Cardiac fibroblast (primary cell): Measurements from ENCODE around the gene PTX4.

Experiments
- DNase-seq, 2 donors: peaks; one replicate each; pipeline versions ENCODE4 v3.0.0 to v3.0.0-alpha.2; 2010; ENCODE audit warnings: low read depth in 2 of 2
- H3K4me3 ChIP-seq, 2 donors: replicated peaks in 1 of 2; 1 replicate in 1 of 2; 2 replicates in 1 of 2; pipeline ENCODE4 v1.5.1; 2011; ENCODE audit warnings: low read depth in 2 of 2, low read length in 2 of 2, mild to moderate bottlenecking in 2 of 2, moderate library complexity in 1 of 2
- CTCF ChIP-seq: IDR thresholded peaks from one replicate; pipeline ENCODE4 v1.5.1; 2011; ENCODE audit warnings: low read depth, mild to moderate bottlenecking, low read length, inconsistent platforms

PTX4 gene

GRCh38 chr16:1464894-1465566 is 23.7 kb downstream of the PTX4 start:
- no peak overlapping the region for H3K4me3 ChIP-seq
- TF ChIP-seq CTCF: no peak
- DNase-seq: no peak

GRCh38 chr16:1464196-1464893 is 24.4 kb downstream of the PTX4 start:
- H3K4me3 ChIP-seq: no peak overlapping the region
- no peak for DNase-seq
- no peak for TF ChIP-seq CTCF

- H3K4me3 ChIP-seq: no peak overlapping the region
- no peak for DNase-seq
- no peak for TF ChIP-seq CTCF
Observed at GRCh38 chr16:1461146-1461545, 27.6 kb downstream of the PTX4 start.

GRCh38 chr16:1460602-1461138 is 28.1 kb downstream of the PTX4 start:
- no peak for DNase-seq
- no peak for TF ChIP-seq CTCF
- H3K4me3 ChIP-seq: no peak overlapping the region

- H3K4me3 ChIP-seq: no peak overlapping the region
- no peak for DNase-seq
- TF ChIP-seq CTCF: no peak
Observed at GRCh38 chr16:1459967-1460366, 28.8 kb downstream of the PTX4 start.

- TF ChIP-seq CTCF: no peak
- DNase-seq: no peak
Observed at GRCh38 chr16:1458977-1459341, 29.8 kb downstream of the PTX4 start.

More at GRCh38 chr16:1458977-1459341, 29.8 kb downstream of the PTX4 start:
- no peak overlapping the region for H3K4me3 ChIP-seq
